Esophagus squamous epithelium (tissue), 5 donors: ENCODE data around the gene CCR2. TPM values are rescaled to one million over a fixed set of nuclear protein-coding genes. Genes with fewer than 3 reads are reported as not detected.

Experiments used
- DNase-seq: peaks from one replicate; lab custom pipeline; 2025; lab: John Stamatoyannopoulos, UW
- H3K27ac ChIP-seq, 4 donors: fragments of 200-600 bp; sonication (generic); one replicate each; pipeline ENCODE4 v1.5.1; 2016 to 2019; ENCODE audit warnings: mild to moderate bottlenecking in 1 of 4
- H3K27me3 ChIP-seq, 4 donors: fragments of 200-600 bp; sonication (generic); 1 replicate in 3 of 4; 2 replicates in 1 of 4; pipeline versions ENCODE4 v1.5.1 to v1.6.0; 2017 to 2021; ENCODE audit warnings: antibody characterized with exemption in 1 of 4
- H3K36me3 ChIP-seq, 3 donors: fragments of 200-600 bp; sonication (generic); one replicate each; pipeline ENCODE4 v1.5.1; 2016 to 2019
- H3K4me1 ChIP-seq, 3 donors: fragments of 200-600 bp; sonication (generic); one replicate each; pipeline ENCODE4 v1.5.1; 2017 to 2019
- H3K4me3 ChIP-seq, 4 donors: fragments of 200-600 bp; sonication (generic); 1 replicate in 3 of 4; 2 replicates in 1 of 4; pipeline ENCODE4 v1.5.1; 2016 to 2019; ENCODE audit warnings: mild to moderate bottlenecking in 2 of 4, moderate library complexity in 1 of 4
- H3K9me3 ChIP-seq, 3 donors: fragments of 200-600 bp; sonication (generic); one replicate each; pipeline ENCODE4 v1.5.1; 2016 to 2019
- CTCF ChIP-seq, 6 experiments: fragments of 450-650 bp in 4 of 6; fragments of 200-600 bp in 2 of 6; sonication (generic) in 2 of 6; IDR thresholded peaks; one replicate each; pipeline ENCODE4 v1.5.1; 2016 to 2019; ENCODE audit warnings: antibody characterized with exemption in 6 of 6, mild to moderate bottlenecking in 4 of 6, moderate library complexity in 4 of 6
- POLR2A ChIP-seq, 4 donors: fragments of 450-650 bp; IDR thresholded peaks; one replicate each; pipeline ENCODE4 v1.6.1; 2017; ENCODE audit warnings: antibody characterized with exemption in 4 of 4, mild to moderate bottlenecking in 4 of 4, moderate library complexity in 3 of 4
- whole genome bisulfite sequencing, 2 donors: methylation state at CpG; one replicate each; pipeline ENCODE4 v1.1.5; 2018; 5-methylcytosine and 5-hydroxymethylcytosine counted together
- intact Hi-C: fragments of 100-400 bp; cut with DNase I; formaldehyde crosslinking; loops from one replicate; pipeline ENCODE4 v1.15.0; 2022
- total RNA-seq, 4 donors: library from RNA; depleted of rRNA; stranded (reverse); fragments of >200 nt; gene quantifications; one replicate each; pipeline ENCODE4 v1.1.0, GENCODE V29; 2016
- donor health status: DM: yes; HTN: yes; CAD: no.

Gene CCR2
- total RNA-seq, 4 donors from 2014 or later, result 0.40 to 6.0 (median 1.9) TPM

GRCh38 chr3:46354478-46354877 lies 567 bp downstream of the CCR2 start:
- intact Hi-C loops, result no loop called here
- no peaks in the 10 kb centered on the region for H3K9me3 ChIP-seq
- H3K27ac ChIP-seq, result peak overlapping the region in 2 of 4 donors; percentile 17 to 62
- H3K27me3 ChIP-seq, result peaks cover 0 to 74% (median 0%) of the 10 kb centered on the region in 4 donors
- peak overlapping the region in 2 of 4 donors; percentile 8 to 40 for H3K4me3 ChIP-seq
- TF ChIP-seq POLR2A (IDR thresholded peaks at IDR 0.05) (no peak), CTCF (IDR thresholded peaks at IDR 0.05) (no peak)
- H3K36me3 ChIP-seq, result no peaks in the 10 kb centered on the region
- peaks cover 0 to 9% (median 0%) of the 10 kb centered on the region in 3 donors for H3K4me1 ChIP-seq
- WGBS, 2 donors, result 29 to 50% methylated on average over 1 of the region's 1 CpG
- DNase-seq, result no peak

- Histone ChIP-seq H3K27me3 (peaks cover 0 to 75% (median 0%) of the 10 kb centered on the region in 4 donors), H3K27ac (no peak overlapping the region), H3K36me3 (no peaks in the 10 kb centered on the region), H3K9me3 (no peaks in the 10 kb centered on the region), H3K4me3 (peak overlapping the region in 2 of 4 donors; percentile 3 to 40), H3K4me1 (peaks cover 0 to 14% (median 0%) of the 10 kb centered on the region in 3 donors)
- DNase-seq, result no peak
- no peak for TF ChIP-seq POLR2A (IDR thresholded peaks at IDR 0.05)
- no peak for TF ChIP-seq CTCF (IDR thresholded peaks at IDR 0.05)
- intact Hi-C loops, result no loop called here
These were observed 1.1 kb downstream of the CCR2 start for GRCh38 chr3:46354984-46355383.

GRCh38 chr3:46356276-46356675 lies 2.4 kb downstream of the CCR2 start:
- no peaks in the 10 kb centered on the region for H3K9me3 ChIP-seq
- 28 to 30% methylated on average over 3 of the region's 3 CpGs for WGBS, 2 donors
- no peak overlapping the region for H3K4me3 ChIP-seq
- H3K4me1 ChIP-seq, result peaks cover 0 to 27% (median 0%) of the 10 kb centered on the region in 3 donors
- intact Hi-C loops, result no loop called here
- H3K36me3 ChIP-seq, result no peaks in the 10 kb centered on the region
- no peak overlapping the region for H3K27ac ChIP-seq
- TF ChIP-seq POLR2A (IDR thresholded peaks at IDR 0.05), result no peak
- TF ChIP-seq CTCF (IDR thresholded peaks at IDR 0.05), result no peak
- no peak for DNase-seq
- H3K27me3 ChIP-seq, result peaks cover 0 to 65% (median 0%) of the 10 kb centered on the region in 4 donors

GRCh38 chr3:46356909-46357308 lies 3.0 kb downstream of the CCR2 start:
- H3K27ac ChIP-seq, result no peak overlapping the region
- H3K27me3 ChIP-seq, result peaks cover 0 to 58% (median 0%) of the 10 kb centered on the region in 4 donors
- H3K36me3 ChIP-seq, result no peaks in the 10 kb centered on the region
- no peaks in the 10 kb centered on the region for H3K9me3 ChIP-seq
- no peak for TF ChIP-seq CTCF (IDR thresholded peaks at IDR 0.05)
- no peak for TF ChIP-seq POLR2A (IDR thresholded peaks at IDR 0.05)
- no peak overlapping the region for H3K4me3 ChIP-seq
- 66 to 93% methylated on average over 4 of the region's 4 CpGs for WGBS, 2 donors
- intact Hi-C loops, result no loop called here
- peaks cover 0 to 32% (median 0%) of the 10 kb centered on the region in 3 donors for H3K4me1 ChIP-seq
- no peak for DNase-seq

- intact Hi-C loops, result no loop called here
- WGBS, 2 donors, result 81 to 84% methylated on average over 6 of the region's 6 CpGs
- peaks cover 0 to 32% (median 0%) of the 10 kb centered on the region in 3 donors for H3K4me1 ChIP-seq
- H3K4me3 ChIP-seq, result no peak overlapping the region
- H3K27me3 ChIP-seq, result peaks cover 0 to 44% (median 0%) of the 10 kb centered on the region in 4 donors
- no peak overlapping the region for H3K27ac ChIP-seq
- no peak for DNase-seq
- TF ChIP-seq POLR2A (IDR thresholded peaks at IDR 0.05) (no peak), CTCF (IDR thresholded peaks at IDR 0.05) (no peak)
- H3K36me3 ChIP-seq, result no peaks in the 10 kb centered on the region
- H3K9me3 ChIP-seq, result no peaks in the 10 kb centered on the region
These were observed 4.6 kb downstream of the CCR2 start for GRCh38 chr3:46358466-46358865.
